Erythroblast (primary cell): Measurements from ENCODE around the gene PTRHD1.

Experiments
- GATA1 ChIP-seq: IDR thresholded peaks from 2 replicates; pipeline ENCODE4 v1.6.1; 2011; ENCODE audit warnings: low read depth, mild to moderate bottlenecking, control low read depth, low read length, moderate library complexity
- POLR2A ChIP-seq: IDR thresholded peaks from 2 replicates; pipeline ENCODE4 v1.6.1; 2011; ENCODE audit warnings: mild to moderate bottlenecking, low read length

GRCh38 chr2:24830786-24831185, 37.6 kb upstream of the PTRHD1 start:
- TF ChIP-seq POLR2A (no peak), GATA1 (no peak)
